Skin epidermis (tissue), 12 donors: ENCODE measurements around the gene POLD4.

Source experiments
- H3K27ac ChIP-seq, 21 experiments: fragments of 200-600 bp; sonication (generic) in 11 of 21; one replicate each; pipeline ENCODE4 v1.5.0; 2020; ENCODE audit warnings: mild to moderate bottlenecking in 3 of 21, inconsistent platforms in 2 of 21, moderate library complexity in 2 of 21
- H3K4me3 ChIP-seq, 7 experiments: fragments of 200-600 bp; sonication (generic) in 2 of 7; one replicate each; pipeline ENCODE4 v1.5.0; 2020; ENCODE audit warnings: inconsistent platforms in 2 of 7, mild to moderate bottlenecking in 2 of 7, moderate library complexity in 1 of 7

POLD4 gene

GRCh38 chr11:67391304-67392182, 38.2 kb upstream of the POLD4 start, which contains the start of gene RAD9A:
Gene RAD9A (plus strand): TSS chr11:67391986. CDS start chr11:67392045, 59 bp downstream.
- Histone ChIP-seq H3K27ac (peak within 1 kb of the TSS; percentile 16 to 95 (median 84)), H3K4me3 (peak within 1 kb of the TSS; percentile 60 to 81 (median 74))

GRCh38 chr11:67390947-67391303, 37.6 kb upstream of the POLD4 start:
- peak overlapping the region in 20 of 21 experiments; percentile 46 to 95 (median 84) for H3K27ac ChIP-seq
- peak overlapping the region; percentile 60 to 81 (median 74) for H3K4me3 ChIP-seq

GRCh38 chr11:67389477-67389876, 36.1 kb upstream of the POLD4 start:
- Histone ChIP-seq H3K27ac (no peak overlapping the region), H3K4me3 (no peak overlapping the region)

- Histone ChIP-seq H3K27ac (peak overlapping the region in 1 of 21 experiments; percentile 16), H3K4me3 (no peak overlapping the region)
Measured at GRCh38 chr11:67387518-67387917, 34.2 kb upstream of the POLD4 start.

- no peak overlapping the region for H3K4me3 ChIP-seq
- peak overlapping the region in 1 of 21 experiments; percentile 16 for H3K27ac ChIP-seq
Measured at GRCh38 chr11:67387069-67387468, 33.7 kb upstream of the POLD4 start.

- Histone ChIP-seq H3K4me3 (no peak overlapping the region), H3K27ac (no peak overlapping the region)
Measured at GRCh38 chr11:67384851-67385366, 31.6 kb upstream of the POLD4 start.

- Histone ChIP-seq H3K27ac (peak overlapping the region in 2 of 21 experiments; percentile 11 to 30), H3K4me3 (no peak overlapping the region)
Measured at GRCh38 chr11:67382276-67383136, 29.2 kb upstream of the POLD4 start.

- H3K27ac ChIP-seq = peak overlapping the region in 7 of 21 experiments; percentile 9 to 66 (median 55)
- no peak overlapping the region for H3K4me3 ChIP-seq
Measured at GRCh38 chr11:67381244-67381972, 28.1 kb upstream of the POLD4 start.

- H3K27ac ChIP-seq = peak overlapping the region in 11 of 21 experiments; percentile 0 to 67 (median 45)
Measured at GRCh38 chr11:67379061-67380058, 26.0 kb upstream of the POLD4 start.

GRCh38 chr11:67378544-67378943, 25.2 kb upstream of the POLD4 start:
- Histone ChIP-seq H3K27ac (peak overlapping the region in 4 of 21 experiments; percentile 3 to 65 (median 22)), H3K4me3 (no peak overlapping the region)

More at GRCh38 chr11:67379061-67380058, 26.0 kb upstream of the POLD4 start:
- no peak overlapping the region for H3K4me3 ChIP-seq

GRCh38 chr11:67376873-67377808, 23.8 kb upstream of the POLD4 start:
- Histone ChIP-seq H3K4me3 (no peak overlapping the region), H3K27ac (no peak overlapping the region)

GRCh38 chr11:67376063-67376820, 22.9 kb upstream of the POLD4 start:
- no peak overlapping the region for H3K4me3 ChIP-seq
- no peak overlapping the region for H3K27ac ChIP-seq

GRCh38 chr11:67375320-67376055, 22.1 kb upstream of the POLD4 start:
- Histone ChIP-seq H3K27ac (peak overlapping the region in 6 of 21 experiments; percentile 12 to 99 (median 93)), H3K4me3 (no peak overlapping the region)

GRCh38 chr11:67374571-67375281, 21.4 kb upstream of the POLD4 start:
- Histone ChIP-seq H3K27ac (peak overlapping the region in 19 of 21 experiments; percentile 18 to 99 (median 93)), H3K4me3 (peak overlapping the region in 2 of 7 experiments; percentile 79 to 91)
